ENCODE measurements around the gene RALGPS1.

The RALGPS1 gene

DNA sequence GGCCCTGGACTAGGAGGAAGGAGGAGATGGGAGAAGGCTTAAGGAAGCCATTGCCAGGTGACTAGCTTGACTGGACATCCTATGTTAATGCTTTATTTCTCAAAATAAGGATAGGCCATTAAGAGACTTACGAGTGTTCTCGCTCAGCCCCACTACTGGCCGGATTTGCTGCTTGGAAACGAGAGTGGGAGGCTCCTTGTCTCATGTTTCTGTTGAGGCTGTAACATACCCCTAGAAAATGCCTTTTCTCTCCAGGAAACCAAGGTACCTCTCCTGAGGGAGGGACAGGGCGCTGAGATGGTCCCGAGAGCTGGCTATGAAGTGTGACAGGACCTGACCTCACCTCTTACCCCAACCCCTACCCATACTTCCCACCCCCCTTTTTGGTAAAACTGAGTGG is 60.0 kb downstream of the RALGPS1 start:
- no peaks in the 10 kb centered on the region for H3K4me1 ChIP-seq (ENCODE audit: control insufficient read depth, low read length)
- H3K4me2 ChIP-seq (ENCODE audit: low read length), result no peak overlapping the region
- H3K36me3 ChIP-seq (ENCODE audit: control insufficient read depth, low read length), result no peaks in the 10 kb centered on the region
- H3K9me2 ChIP-seq (replicated peaks; ENCODE audit: control insufficient read depth, low read length), result no peaks in the 10 kb centered on the region
- H3K4me3 ChIP-seq (ENCODE audit: low read length), result no peak overlapping the region
- H3K27me3 ChIP-seq (ENCODE audit: control insufficient read depth, low read length), result no peaks in the 10 kb centered on the region
- no peaks in the 10 kb centered on the region for H3F3A ChIP-seq (ENCODE audit: control insufficient read depth, insufficient read depth)
- TF ChIP-seq, protein P1, sequence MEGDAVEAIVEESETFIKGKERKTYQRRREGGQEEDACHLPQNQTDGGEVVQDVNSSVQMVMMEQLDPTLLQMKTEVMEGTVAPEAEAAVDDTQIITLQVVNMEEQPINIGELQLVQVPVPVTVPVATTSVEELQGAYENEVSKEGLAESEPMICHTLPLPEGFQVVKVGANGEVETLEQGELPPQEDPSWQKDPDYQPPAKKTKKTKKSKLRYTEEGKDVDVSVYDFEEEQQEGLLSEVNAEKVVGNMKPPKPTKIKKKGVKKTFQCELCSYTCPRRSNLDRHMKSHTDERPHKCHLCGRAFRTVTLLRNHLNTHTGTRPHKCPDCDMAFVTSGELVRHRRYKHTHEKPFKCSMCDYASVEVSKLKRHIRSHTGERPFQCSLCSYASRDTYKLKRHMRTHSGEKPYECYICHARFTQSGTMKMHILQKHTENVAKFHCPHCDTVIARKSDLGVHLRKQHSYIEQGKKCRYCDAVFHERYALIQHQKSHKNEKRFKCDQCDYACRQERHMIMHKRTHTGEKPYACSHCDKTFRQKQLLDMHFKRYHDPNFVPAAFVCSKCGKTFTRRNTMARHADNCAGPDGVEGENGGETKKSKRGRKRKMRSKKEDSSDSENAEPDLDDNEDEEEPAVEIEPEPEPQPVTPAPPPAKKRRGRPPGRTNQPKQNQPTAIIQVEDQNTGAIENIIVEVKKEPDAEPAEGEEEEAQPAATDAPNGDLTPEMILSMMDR (IDR thresholded peaks at IDR 0.05; ENCODE audit: low read depth, low read length, poor library complexity, severe bottlenecking), result no peak
- no peak for TF ChIP-seq EZH2phosphoT487 (IDR thresholded peaks at IDR 0.05; ENCODE audit: borderline replicate concordance, low read length)
- H3K27ac ChIP-seq (ENCODE audit: low read depth, low read length), result no peak overlapping the region
- H3K79me2 ChIP-seq (ENCODE audit: control insufficient read depth, low read length), result no peaks in the 10 kb centered on the region
- no peaks in the 10 kb centered on the region for H3K9me3 ChIP-seq (ENCODE audit: control insufficient read depth, insufficient read depth, low read length)
- no peaks in the 10 kb centered on the region for H4K20me1 ChIP-seq (ENCODE audit: control insufficient read depth, insufficient read depth, low read depth, low read length)

DNA sequence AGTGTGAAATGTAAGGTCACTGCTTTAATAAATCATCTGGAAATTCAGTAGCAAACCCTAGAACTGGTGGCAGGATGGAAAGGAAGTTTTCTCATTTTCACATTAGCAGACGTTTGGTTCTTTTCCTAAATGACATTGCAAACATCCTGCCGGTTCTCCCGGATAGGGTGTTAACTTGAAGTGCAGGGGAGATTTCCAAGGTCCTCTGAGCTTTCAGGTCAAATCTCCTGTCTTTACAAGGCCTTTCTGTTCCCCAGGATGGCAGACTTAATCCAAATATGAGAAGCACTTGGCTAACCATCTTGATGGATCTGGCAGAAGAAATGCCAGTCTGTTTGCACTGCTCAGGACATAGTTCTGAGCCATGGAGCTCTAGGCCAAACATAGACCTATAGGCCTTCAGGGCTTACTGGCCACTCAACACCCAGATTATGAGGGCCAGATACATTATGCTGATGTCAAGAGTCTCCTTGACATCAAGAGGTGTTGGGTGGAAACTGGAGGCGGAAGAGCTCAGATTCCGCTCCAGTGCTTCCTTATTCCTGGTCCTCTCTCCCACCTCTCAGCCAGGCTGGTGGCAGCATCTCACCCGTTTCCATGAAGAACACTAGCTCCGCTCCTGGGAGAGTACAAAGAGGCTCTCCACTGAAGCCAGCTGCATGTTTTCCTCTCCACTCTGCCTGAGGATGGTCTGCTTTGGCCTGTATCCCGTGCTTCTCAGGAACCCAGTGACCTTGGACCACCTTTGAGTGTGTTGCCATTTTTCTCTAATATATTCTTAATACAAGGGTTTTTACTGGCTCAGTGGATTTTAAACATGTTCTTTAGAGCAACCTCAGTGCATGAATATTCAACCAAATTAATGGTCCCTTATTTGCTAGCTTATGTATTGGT is 61.0 kb downstream of the RALGPS1 start:
- TF ChIP-seq, protein P1 (IDR thresholded peaks at IDR 0.05; ENCODE audit: low read depth, low read length, poor library complexity, severe bottlenecking), result no peak
- no peak for TF ChIP-seq EZH2phosphoT487 (IDR thresholded peaks at IDR 0.05; ENCODE audit: borderline replicate concordance, low read length)
- Histone ChIP-seq H3K4me3 (ENCODE audit: low read length) (no peak overlapping the region), H3K27ac (ENCODE audit: low read depth, low read length) (no peak overlapping the region), H3K36me3 (ENCODE audit: control insufficient read depth, low read length) (no peaks in the 10 kb centered on the region), H3K27me3 (ENCODE audit: control insufficient read depth, low read length) (no peaks in the 10 kb centered on the region), H3K4me1 (ENCODE audit: control insufficient read depth, low read length) (no peaks in the 10 kb centered on the region), H3K9me3 (ENCODE audit: control insufficient read depth, insufficient read depth, low read length) (no peaks in the 10 kb centered on the region), H3K4me2 (ENCODE audit: low read length) (no peak overlapping the region), H4K20me1 (ENCODE audit: control insufficient read depth, insufficient read depth, low read depth, low read length) (no peaks in the 10 kb centered on the region), H3F3A (ENCODE audit: control insufficient read depth, insufficient read depth) (no peaks in the 10 kb centered on the region), H3K9me2 (replicated peaks; ENCODE audit: control insufficient read depth, low read length) (no peaks in the 10 kb centered on the region), H3K79me2 (ENCODE audit: control insufficient read depth, low read length) (no peaks in the 10 kb centered on the region)

DNA sequence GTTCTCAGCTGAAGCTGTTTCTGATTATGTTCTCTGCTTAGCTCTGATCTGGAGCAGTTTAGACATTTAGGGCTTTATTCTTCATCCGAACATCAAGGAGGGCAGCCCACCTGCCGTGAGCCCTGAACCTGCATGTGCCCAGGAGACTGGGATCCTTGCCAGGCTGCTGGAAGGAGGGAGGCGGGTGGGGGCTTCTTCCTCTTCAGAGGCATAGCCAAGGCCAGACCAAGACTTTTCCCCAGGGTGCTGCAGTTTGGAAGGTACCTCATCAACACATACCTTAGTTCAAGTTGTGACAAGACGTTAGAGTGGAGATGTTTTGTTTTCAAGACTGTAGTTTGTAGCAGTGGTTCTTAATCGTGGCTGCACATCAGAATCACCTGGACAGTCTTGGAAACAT is 64.9 kb downstream of the RALGPS1 start:
- no peaks in the 10 kb centered on the region for H3K4me1 ChIP-seq (ENCODE audit: control insufficient read depth, low read length)
- H3K36me3 ChIP-seq (ENCODE audit: control insufficient read depth, low read length), result no peaks in the 10 kb centered on the region
- no peaks in the 10 kb centered on the region for H3K9me2 ChIP-seq (replicated peaks; ENCODE audit: control insufficient read depth, low read length)
- H3K79me2 ChIP-seq (ENCODE audit: control insufficient read depth, low read length), result no peaks in the 10 kb centered on the region
- H3K27ac ChIP-seq (ENCODE audit: low read depth, low read length), result no peak overlapping the region
- H3K4me2 ChIP-seq (ENCODE audit: low read length), result no peak overlapping the region
- H3K9me3 ChIP-seq (ENCODE audit: control insufficient read depth, insufficient read depth, low read length), result no peaks in the 10 kb centered on the region
- no peak overlapping the region for H3K4me3 ChIP-seq (ENCODE audit: low read length)
- H3F3A ChIP-seq (ENCODE audit: control insufficient read depth, insufficient read depth), result no peaks in the 10 kb centered on the region
- H4K20me1 ChIP-seq (ENCODE audit: control insufficient read depth, insufficient read depth, low read depth, low read length), result no peaks in the 10 kb centered on the region
- no peaks in the 10 kb centered on the region for H3K27me3 ChIP-seq (ENCODE audit: control insufficient read depth, low read length)
- TF ChIP-seq, protein P1 (IDR thresholded peaks at IDR 0.05; ENCODE audit: low read depth, low read length, poor library complexity, severe bottlenecking), result no peak
- no peak for TF ChIP-seq EZH2phosphoT487 (IDR thresholded peaks at IDR 0.05; ENCODE audit: borderline replicate concordance, low read length)

Measured in DOHH2 (cell line).